Gastrocnemius medialis (tissue), 4 donors: ENCODE data around the gene OR10V1. TPM values are rescaled to one million over a fixed set of nuclear protein-coding genes. Genes with fewer than 3 reads are reported as not detected.
A peak's percentile ranks its signal among the peaks of the same experiment; 100 is the strongest.

Experiments
- ATAC-seq, 2 donors: fragments of 150-250 bp; one replicate each; pipeline ENCODE4 v1.9.1; 2016
- DNase-seq, 2 donors: peaks; one replicate each; pipeline ENCODE4 v3.0.0-alpha.2; 2019
- H3K27ac ChIP-seq, 4 donors: fragments of 200-600 bp; sonication (generic); 1 replicate in 1 of 4; 2 replicates in 3 of 4; pipeline ENCODE4 v1.5.1; 2016 to 2018; ENCODE audit warnings: mild to moderate bottlenecking in 2 of 4, moderate library complexity in 1 of 4
- H3K27me3 ChIP-seq, 3 donors: fragments of 200-600 bp; sonication (generic) in 2 of 3; 1 replicate in 1 of 3; 2 replicates in 2 of 3; pipeline versions ENCODE4 v1.5.1 to v1.6.0; 2016 to 2019; ENCODE audit warnings: mild to moderate bottlenecking in 1 of 3, moderate library complexity in 1 of 3
- H3K36me3 ChIP-seq, 2 donors: fragments of 200-600 bp; sonication (generic) in 1 of 2; one replicate each; pipeline ENCODE4 v1.5.1; 2017 to 2018
- H3K4me1 ChIP-seq, 2 donors: fragments of 200-600 bp; sonication (generic) in 1 of 2; one replicate each; pipeline ENCODE4 v1.5.1; 2016 to 2017; ENCODE audit warnings: mild to moderate bottlenecking in 2 of 2
- H3K4me3 ChIP-seq, 4 donors: fragments of 200-600 bp; sonication (generic) in 3 of 4; 1 replicate in 1 of 4; 2 replicates in 3 of 4; pipeline ENCODE4 v1.5.1; 2016 to 2019; ENCODE audit warnings: mild to moderate bottlenecking in 2 of 4
- H3K9me3 ChIP-seq, 3 donors: fragments of 200-600 bp; sonication (generic) in 2 of 3; 1 replicate in 1 of 3; 2 replicates in 2 of 3; pipeline ENCODE4 v1.5.1; 2016 to 2019
- CTCF ChIP-seq, 5 experiments: fragments of 450-650 bp in 3 of 5; fragments of 200-600 bp in 2 of 5; sonication (generic) in 2 of 5; IDR thresholded peaks in 4 of 5; conservative IDR thresholded peaks in 1 of 5; 1 replicate in 4 of 5; 2 replicates in 1 of 5; pipeline ENCODE4 v1.5.1; 2016 to 2019; ENCODE audit warnings: antibody characterized with exemption in 5 of 5, mild to moderate bottlenecking in 3 of 5, moderate library complexity in 3 of 5
- POLR2A ChIP-seq, 2 donors: fragments of 450-650 bp; IDR thresholded peaks; one replicate each; pipeline ENCODE4 v1.6.1; 2017; ENCODE audit warnings: antibody characterized with exemption in 2 of 2, mild to moderate bottlenecking in 2 of 2, moderate library complexity in 2 of 2
- in situ Hi-C, 4 donors: fragments of 200-750 bp; cut with MboI; loops; one replicate each; pipeline versions ENCODE4 v1.15.0 to v1.8.0; 2017; ENCODE audit warnings: low sequenced_read_pairs in 4 of 4
- intact Hi-C: fragments of 100-400 bp; cut with DNase I; formaldehyde crosslinking; loops from one replicate; pipeline ENCODE4 v1.15.1; 2023; ENCODE audit warnings: low total_unique reads
- total RNA-seq, 4 donors: library from RNA; depleted of rRNA; stranded (reverse); fragments of >200 nt; gene quantifications; one replicate each; pipeline versions ENCODE4 v1.1.0 to v1.2.3, GENCODE V29; 2016

Gene OR10V1
- total RNA-seq, 4 donors from 2014 or later: not detected

GRCh38 chr11:59680287-59681154 is 33.1 kb downstream of the OR10V1 start:
- no peak overlapping the region for H3K27ac ChIP-seq
- H3K36me3 ChIP-seq: no peaks in the 10 kb centered on the region
- H3K4me3 ChIP-seq: no peak overlapping the region
- DNase-seq (peak; percentile 44 to 60), ATAC-seq (peak; percentile 96 to 98)
- peaks cover 0 to 7% (median 0%) of the 10 kb centered on the region in 3 donors for H3K27me3 ChIP-seq
- intact Hi-C loops: loop anchor here (1.0 to 10.0 kb wide), 2 partner anchors 143 to 506 kb away; partner anchors contain the start of gene DTX4
- no peak for TF ChIP-seq POLR2A (IDR thresholded peaks at IDR 0.05)
- peak; percentile 40 to 71 (median 63) for TF ChIP-seq CTCF (IDR thresholded peaks at IDR 0.05 in 4 of 5, conservative IDR thresholded peaks at IDR 0.05 in 1 of 5)
- no peaks in the 10 kb centered on the region for H3K9me3 ChIP-seq
- in situ Hi-C loops: no loop called here
- H3K4me1 ChIP-seq: no peaks in the 10 kb centered on the region

DNA sequence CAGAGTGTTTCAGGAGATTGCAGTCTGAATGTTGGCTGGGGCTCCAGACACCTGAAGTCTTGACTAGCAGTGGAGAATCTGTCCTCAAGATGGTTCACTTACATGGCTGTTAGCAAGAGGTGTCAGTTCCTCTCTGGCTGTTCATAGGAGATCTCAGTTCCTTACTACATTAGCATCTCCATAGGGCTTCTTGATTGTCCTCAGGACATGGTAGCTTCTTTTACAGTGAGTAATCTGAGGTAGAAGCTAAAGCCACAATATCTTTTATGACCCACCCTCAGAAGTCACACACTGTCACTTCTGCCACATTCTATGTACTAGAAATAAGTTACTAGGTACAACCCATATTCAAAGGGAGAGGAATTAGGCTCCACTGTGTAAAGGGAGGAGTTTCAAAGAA is 34.3 kb downstream of the OR10V1 start:
- Histone ChIP-seq H3K4me1 (no peaks in the 10 kb centered on the region), H3K27me3 (no peaks in the 10 kb centered on the region), H3K27ac (no peak overlapping the region), H3K4me3 (no peak overlapping the region), H3K36me3 (no peaks in the 10 kb centered on the region), H3K9me3 (no peaks in the 10 kb centered on the region)
- no peak for TF ChIP-seq POLR2A (IDR thresholded peaks at IDR 0.05)
- TF ChIP-seq CTCF (IDR thresholded peaks at IDR 0.05 in 4 of 5, conservative IDR thresholded peaks at IDR 0.05 in 1 of 5): no peak
- intact Hi-C loops (no loop called here), in situ Hi-C loops (loop anchor here in 2 of 4 donors (5.0 to 10.0 kb wide), 2 partner anchors 142 to 145 kb away; no protein-coding TSS in a partner anchor)
- ATAC-seq: no peak
- no peak for DNase-seq

- H3K27me3 ChIP-seq: no peaks in the 10 kb centered on the region
- H3K4me1 ChIP-seq: no peaks in the 10 kb centered on the region
- ATAC-seq (no peak), DNase-seq (no peak)
- no peak overlapping the region for H3K4me3 ChIP-seq
- H3K9me3 ChIP-seq: no peaks in the 10 kb centered on the region
- no peak overlapping the region for H3K27ac ChIP-seq
- H3K36me3 ChIP-seq: no peaks in the 10 kb centered on the region
- in situ Hi-C loops (loop anchor here in 2 of 4 donors (5.0 to 10.0 kb wide), 2 partner anchors 141 to 144 kb away; no protein-coding TSS in a partner anchor), intact Hi-C loops (no loop called here)
- TF ChIP-seq CTCF (IDR thresholded peaks at IDR 0.05 in 4 of 5, conservative IDR thresholded peaks at IDR 0.05 in 1 of 5) (no peak), POLR2A (IDR thresholded peaks at IDR 0.05) (no peak)
Observed at GRCh38 chr11:59678813-59679165, 34.9 kb downstream of the OR10V1 start.

GRCh38 chr11:59678118-59678812 is 35.4 kb downstream of the OR10V1 start:
- no peaks in the 10 kb centered on the region for H3K9me3 ChIP-seq
- intact Hi-C loops: no loop called here
- in situ Hi-C loops: loop anchor here in 2 of 4 donors (5.0 to 10.0 kb wide), 2 partner anchors 141 to 143 kb away; no protein-coding TSS in a partner anchor

More at GRCh38 chr11:59678118-59678812, 35.4 kb downstream of the OR10V1 start:
- Histone ChIP-seq H3K36me3 (no peaks in the 10 kb centered on the region), H3K4me1 (no peaks in the 10 kb centered on the region), H3K27ac (no peak overlapping the region), H3K4me3 (no peak overlapping the region), H3K27me3 (no peaks in the 10 kb centered on the region)
- no peak for DNase-seq
- ATAC-seq: no peak
- no peak for TF ChIP-seq POLR2A (IDR thresholded peaks at IDR 0.05)
- TF ChIP-seq CTCF (IDR thresholded peaks at IDR 0.05 in 4 of 5, conservative IDR thresholded peaks at IDR 0.05 in 1 of 5): no peak
